Neural cell (in vitro differentiated cells): ENCODE measurements around the gene ZNF775. TPM values are rescaled to one million over a fixed set of nuclear protein-coding genes. Genes with fewer than 3 reads are reported as not detected.

Source experiments
- H2AFZ ChIP-seq: fragments of 200-600, 300-800 bp; sonication (generic), shearing (Covaris generic); 2 replicates; pipeline ENCODE4 v1.6.0; 2014; ENCODE audit warnings: low read depth, mild to moderate bottlenecking, antibody characterized with exemption, low read length, moderate library complexity
- H3F3A ChIP-seq: fragments of 200-600 bp; shearing (Covaris generic); 2 replicates; pipeline ENCODE4 v1.6.1; 2016; ENCODE audit warnings: mild to moderate bottlenecking, moderate library complexity, mixed read lengths, antibody characterized with exemption, low read length; ENCODE audit not compliant: insufficient read depth, poor library complexity, severe bottlenecking
- H3K27ac ChIP-seq: fragments of 200-600, 300-800 bp; sonication (generic), shearing (Covaris generic); 2 replicates; pipeline ENCODE4 v1.5.1; 2014; ENCODE audit warnings: mild to moderate bottlenecking, low read length, moderate library complexity
- H3K27me3 ChIP-seq: fragments of 300-800, 200-600 bp; sonication (generic), shearing (Covaris generic); 2 replicates; pipeline ENCODE4 v1.6.0; 2014; ENCODE audit warnings: mild to moderate bottlenecking, low read depth, low read length, moderate library complexity; ENCODE audit not compliant: insufficient read depth
- H3K36me3 ChIP-seq: fragments of 300-800, 200-600 bp; sonication (generic), shearing (Covaris generic); 2 replicates; pipeline ENCODE4 v1.5.1; 2014; ENCODE audit warnings: mild to moderate bottlenecking, antibody characterized with exemption, low read length, moderate library complexity; ENCODE audit not compliant: insufficient read depth
- H3K4me2 ChIP-seq: fragments of 300-800, 200-600 bp; sonication (generic), shearing (Covaris generic); 2 replicates; pipeline ENCODE4 v1.6.0; 2014; ENCODE audit warnings: mild to moderate bottlenecking, low read length
- H3K4me3 ChIP-seq: fragments of 300-800, 200-600 bp; sonication (generic), shearing (Covaris generic); 2 replicates; pipeline ENCODE4 v1.5.1; 2014; ENCODE audit warnings: mild to moderate bottlenecking, low read length, moderate library complexity
- H3K79me2 ChIP-seq: fragments of 200-600 bp; shearing (Covaris generic); replicated peaks from 2 replicates; pipeline ENCODE4 v1.6.0; 2014; ENCODE audit warnings: mild to moderate bottlenecking, low read length, moderate library complexity; ENCODE audit not compliant: insufficient read depth
- H3K9ac ChIP-seq: fragments of 300-800, 200-600 bp; sonication (generic), shearing (Covaris generic); 2 replicates; pipeline ENCODE4 v1.6.1; 2016; ENCODE audit warnings: mild to moderate bottlenecking, low read length, mixed read lengths
- H3K9me2 ChIP-seq: fragments of 200-600 bp; shearing (Covaris generic); 2 replicates; pipeline ENCODE4 v1.6.1; 2016; ENCODE audit warnings: mild to moderate bottlenecking, low read length, mixed read lengths; ENCODE audit not compliant: insufficient read depth
- H3K9me3 ChIP-seq: fragments of 200-600, 300-800 bp; sonication (generic), shearing (Covaris generic); 2 replicates; pipeline ENCODE4 v1.6.1; 2016; ENCODE audit warnings: mild to moderate bottlenecking, mixed run types, low read length, moderate library complexity, mixed read lengths
- H4K20me1 ChIP-seq: fragments of 200-600 bp; shearing (Covaris generic); 2 replicates; pipeline ENCODE4 v1.6.1; 2016; ENCODE audit warnings: mild to moderate bottlenecking, mixed run types; ENCODE audit not compliant: insufficient read depth
- CTCF ChIP-seq: fragments of 450-650 bp; IDR thresholded peaks from 2 replicates; pipeline ENCODE4 v1.5.1; 2014; ENCODE audit warnings: antibody characterized with exemption, mild to moderate bottlenecking, moderate library complexity; ENCODE audit not compliant: poor library complexity, severe bottlenecking
- EP300 ChIP-seq: fragments of 450-650 bp; conservative IDR thresholded peaks from 2 replicates; pipeline ENCODE4 v1.6.1; 2014; ENCODE audit warnings: antibody characterized with exemption, mild to moderate bottlenecking, moderate library complexity; ENCODE audit not compliant: poor library complexity, severe bottlenecking
- EZH2 ChIP-seq: fragments of 200-600, 300-800 bp; shearing (Covaris generic), sonication (generic); IDR thresholded peaks from 2 replicates; pipeline ENCODE4 v1.6.1; 2014; ENCODE audit warnings: antibody characterized with exemption, low read length, borderline replicate concordance, mild to moderate bottlenecking; ENCODE audit not compliant: insufficient read depth, poor library complexity, severe bottlenecking
- MXI1 ChIP-seq: fragments of 450-650 bp; conservative IDR thresholded peaks from 2 replicates; pipeline ENCODE4 v1.6.1; 2014; ENCODE audit warnings: antibody characterized with exemption, mild to moderate bottlenecking; ENCODE audit not compliant: poor library complexity, severe bottlenecking
- POLR2AphosphoS5 ChIP-seq: IDR thresholded peaks from 2 replicates; pipeline ENCODE4 v1.6.1; 2012
- RAD21 ChIP-seq: fragments of 450-650 bp; conservative IDR thresholded peaks from 2 replicates; pipeline ENCODE4 v1.6.1; 2014; ENCODE audit warnings: antibody characterized with exemption, mild to moderate bottlenecking, moderate library complexity
- REST ChIP-seq: IDR thresholded peaks from 2 replicates; pipeline ENCODE4 v1.6.1; 2012; ENCODE audit warnings: borderline replicate concordance
- SMC3 ChIP-seq: fragments of 450-650 bp; conservative IDR thresholded peaks from 2 replicates; pipeline ENCODE4 v1.6.1; 2014; ENCODE audit warnings: antibody characterized with exemption, mild to moderate bottlenecking, moderate library complexity; ENCODE audit not compliant: poor library complexity
- TAF1 ChIP-seq: IDR thresholded peaks from 2 replicates; pipeline ENCODE4 v1.6.1; 2012; ENCODE audit warnings: low read depth
- polyA plus RNA-seq: library from polyadenylated mRNA; depleted of rRNA; stranded (reverse); fragments of >200 nt; gene quantifications from 2 replicates; pipeline ENCODE4 v1.2.3, GENCODE V29; 2014

The ZNF775 gene
- polyA plus RNA-seq, 1 donor from 2014 or later, result 16.8 TPM

GRCh38 chr7:150400008-150400787 is 21.1 kb downstream of the ZNF775 start:
- Histone ChIP-seq H3K9ac (peak overlapping the region; percentile 36), H2AFZ (no peak overlapping the region), H3K4me2 (no peak overlapping the region), H3K4me3 (no peak overlapping the region), H3F3A (no peaks in the 10 kb centered on the region), H3K9me3 (no peaks in the 10 kb centered on the region), H3K79me2 (peaks cover 3% of the 10 kb centered on the region), H3K27ac (no peak overlapping the region), H3K9me2 (no peaks in the 10 kb centered on the region), H3K27me3 (no peaks in the 10 kb centered on the region), H3K36me3 (no peaks in the 10 kb centered on the region), H4K20me1 (no peaks in the 10 kb centered on the region)
- no peak for TF ChIP-seq EP300
- TF ChIP-seq TAF1, result no peak
- TF ChIP-seq EZH2, result no peak
- TF ChIP-seq REST, result no peak
- TF ChIP-seq MXI1, result no peak
- no peak for TF ChIP-seq SMC3
- TF ChIP-seq CTCF, result no peak
- no peak for TF ChIP-seq POLR2AphosphoS5

GRCh38 chr7:150400788-150401423 is 21.8 kb downstream of the ZNF775 start:
- no peak for TF ChIP-seq CTCF
- no peak for TF ChIP-seq EP300
- TF ChIP-seq TAF1, result no peak
- TF ChIP-seq MXI1, result no peak
- no peak for TF ChIP-seq SMC3
- no peak for TF ChIP-seq POLR2AphosphoS5
- no peak for TF ChIP-seq EZH2
- TF ChIP-seq RAD21, result no peak
- TF ChIP-seq REST, result no peak
- H3K79me2 ChIP-seq, result no peaks in the 10 kb centered on the region
- no peak overlapping the region for H3K4me3 ChIP-seq
- H3K9ac ChIP-seq, result no peak overlapping the region
- no peak overlapping the region for H3K27ac ChIP-seq
- H3K36me3 ChIP-seq, result no peaks in the 10 kb centered on the region
- no peaks in the 10 kb centered on the region for H3F3A ChIP-seq
- no peak overlapping the region for H2AFZ ChIP-seq
- no peaks in the 10 kb centered on the region for H3K9me3 ChIP-seq
- H4K20me1 ChIP-seq, result no peaks in the 10 kb centered on the region
- H3K9me2 ChIP-seq, result no peaks in the 10 kb centered on the region
- H3K4me2 ChIP-seq, result no peak overlapping the region
- H3K27me3 ChIP-seq, result no peaks in the 10 kb centered on the region
